Esophagus squamous epithelium (tissue), 5 donors: ENCODE results near the gene FCRL5. TPM values are rescaled to one million over a fixed set of nuclear protein-coding genes. Genes with fewer than 3 reads are reported as not detected.

Experiments
- DNase-seq: peaks from one replicate; lab custom pipeline; 2025; lab: John Stamatoyannopoulos, UW
- H3K27ac ChIP-seq, 4 donors: fragments of 200-600 bp; sonication (generic); one replicate each; pipeline ENCODE4 v1.5.1; 2016 to 2019; ENCODE audit warnings: mild to moderate bottlenecking in 1 of 4
- H3K27me3 ChIP-seq, 4 donors: fragments of 200-600 bp; sonication (generic); 1 replicate in 3 of 4; 2 replicates in 1 of 4; pipeline versions ENCODE4 v1.5.1 to v1.6.0; 2017 to 2021; ENCODE audit warnings: antibody characterized with exemption in 1 of 4
- H3K36me3 ChIP-seq, 3 donors: fragments of 200-600 bp; sonication (generic); one replicate each; pipeline ENCODE4 v1.5.1; 2016 to 2019
- H3K4me1 ChIP-seq, 3 donors: fragments of 200-600 bp; sonication (generic); one replicate each; pipeline ENCODE4 v1.5.1; 2017 to 2019
- H3K4me3 ChIP-seq, 4 donors: fragments of 200-600 bp; sonication (generic); 1 replicate in 3 of 4; 2 replicates in 1 of 4; pipeline ENCODE4 v1.5.1; 2016 to 2019; ENCODE audit warnings: mild to moderate bottlenecking in 2 of 4, moderate library complexity in 1 of 4
- H3K9me3 ChIP-seq, 3 donors: fragments of 200-600 bp; sonication (generic); one replicate each; pipeline ENCODE4 v1.5.1; 2016 to 2019
- CTCF ChIP-seq, 6 experiments: fragments of 450-650 bp in 4 of 6; fragments of 200-600 bp in 2 of 6; sonication (generic) in 2 of 6; IDR thresholded peaks; one replicate each; pipeline ENCODE4 v1.5.1; 2016 to 2019; ENCODE audit warnings: antibody characterized with exemption in 6 of 6, mild to moderate bottlenecking in 4 of 6, moderate library complexity in 4 of 6
- POLR2A ChIP-seq, 4 donors: fragments of 450-650 bp; IDR thresholded peaks; one replicate each; pipeline ENCODE4 v1.6.1; 2017; ENCODE audit warnings: antibody characterized with exemption in 4 of 4, mild to moderate bottlenecking in 4 of 4, moderate library complexity in 3 of 4
- WGBS, 2 donors: methylation state at CpG; one replicate each; pipeline ENCODE4 v1.1.5; 2018; 5-methylcytosine and 5-hydroxymethylcytosine counted together
- intact Hi-C: fragments of 100-400 bp; cut with DNase I; formaldehyde crosslinking; loops from one replicate; pipeline ENCODE4 v1.15.0; 2022
- total RNA-seq, 4 donors: library from RNA; depleted of rRNA; stranded (reverse); fragments of >200 nt; gene quantifications; one replicate each; pipeline ENCODE4 v1.1.0, GENCODE V29; 2016
- donor health status: DM: yes; HTN: yes; CAD: no.

FCRL5 gene
- total RNA-seq, 4 donors from 2014 or later = 0.08 to 1.6 (median 0.23) TPM

GRCh38 chr1:157532569-157532968, 19.7 kb downstream of the FCRL5 start:
- intact Hi-C loops = no loop called here
- H3K4me1 ChIP-seq = no peaks in the 10 kb centered on the region
- 69 to 85% methylated on average over 3 of the region's 3 CpGs for WGBS, 2 donors
- no peak overlapping the region for H3K4me3 ChIP-seq
- no peaks in the 10 kb centered on the region for H3K27me3 ChIP-seq
- H3K36me3 ChIP-seq = no peaks in the 10 kb centered on the region
- H3K27ac ChIP-seq = no peak overlapping the region
- TF ChIP-seq CTCF (IDR thresholded peaks at IDR 0.05) (no peak), POLR2A (IDR thresholded peaks at IDR 0.05) (no peak)
- DNase-seq = no peak
- H3K9me3 ChIP-seq = no peaks in the 10 kb centered on the region

GRCh38 chr1:157523774-157524493, 28.4 kb downstream of the FCRL5 start:
- no peaks in the 10 kb centered on the region for H3K9me3 ChIP-seq
- no peaks in the 10 kb centered on the region for H3K27me3 ChIP-seq
- peak overlapping the region in 1 of 4 donors; percentile 3 for H3K27ac ChIP-seq
- intact Hi-C loops = no loop called here
- no peak for DNase-seq
- no peaks in the 10 kb centered on the region for H3K36me3 ChIP-seq
- no peaks in the 10 kb centered on the region for H3K4me1 ChIP-seq
- H3K4me3 ChIP-seq = no peak overlapping the region
- TF ChIP-seq CTCF (IDR thresholded peaks at IDR 0.05) (no peak), POLR2A (IDR thresholded peaks at IDR 0.05) (no peak)
- WGBS, 2 donors = 74 to 86% methylated on average over 4 of the region's 5 CpGs

GRCh38 chr1:157521056-157521455, 31.3 kb downstream of the FCRL5 start:
- intact Hi-C loops = no loop called here
- 81 to 83% methylated on average over 7 to 10 of the region's 10 CpGs for WGBS, 2 donors
- no peak for TF ChIP-seq POLR2A (IDR thresholded peaks at IDR 0.05)
- no peak for TF ChIP-seq CTCF (IDR thresholded peaks at IDR 0.05)
- H3K4me1 ChIP-seq = no peaks in the 10 kb centered on the region
- no peak for DNase-seq
- H3K36me3 ChIP-seq = no peaks in the 10 kb centered on the region
- no peak overlapping the region for H3K4me3 ChIP-seq
- H3K27me3 ChIP-seq = no peaks in the 10 kb centered on the region
- no peaks in the 10 kb centered on the region for H3K9me3 ChIP-seq
- no peak overlapping the region for H3K27ac ChIP-seq

GRCh38 chr1:157520386-157520935, 31.9 kb downstream of the FCRL5 start:
- H3K27me3 ChIP-seq = no peaks in the 10 kb centered on the region
- intact Hi-C loops = no loop called here
- no peaks in the 10 kb centered on the region for H3K9me3 ChIP-seq
- DNase-seq = no peak
- no peak for TF ChIP-seq POLR2A (IDR thresholded peaks at IDR 0.05)
- TF ChIP-seq CTCF (IDR thresholded peaks at IDR 0.05) = no peak
- no peak overlapping the region for H3K27ac ChIP-seq
- H3K4me1 ChIP-seq = no peaks in the 10 kb centered on the region
- no peak overlapping the region for H3K4me3 ChIP-seq
- H3K36me3 ChIP-seq = no peaks in the 10 kb centered on the region
- 89 to 95% methylated on average over 8 to 15 of the region's 20 CpGs for WGBS, 2 donors

- H3K9me3 ChIP-seq = no peaks in the 10 kb centered on the region
- 45 to 50% methylated on average over 2 of the region's 2 CpGs for WGBS, 2 donors
- no peaks in the 10 kb centered on the region for H3K36me3 ChIP-seq
- no peaks in the 10 kb centered on the region for H3K4me1 ChIP-seq
- intact Hi-C loops = no loop called here
- TF ChIP-seq CTCF (IDR thresholded peaks at IDR 0.05) (no peak), POLR2A (IDR thresholded peaks at IDR 0.05) (no peak)
- no peak overlapping the region for H3K4me3 ChIP-seq
- no peak for DNase-seq
- no peak overlapping the region for H3K27ac ChIP-seq
- no peaks in the 10 kb centered on the region for H3K27me3 ChIP-seq
These were observed 32.9 kb downstream of the FCRL5 start for GRCh38 chr1:157519451-157519850.
